Activated CD8-positive, alpha-beta memory T cell treated with anti-CD3 and anti-CD28 coated beads, Interleukin-2, amount 50 U/mL, for 24 hours (primary cell): Measurements from ENCODE around the gene ITGA2.
A peak's percentile ranks its signal among the peaks of the same experiment; 100 is the strongest.
"Not testable (repeated sequence)": the region's sequence is repeated elsewhere in the genome, so short reads cannot be mapped to it uniquely, and the experiment has no call there.

Source experiments
- DNase-seq: peaks from one replicate; pipeline ENCODE4 v3.0.0-alpha.2; 2020; ENCODE audit errors: extremely low read depth

Gene ITGA2

DNA sequence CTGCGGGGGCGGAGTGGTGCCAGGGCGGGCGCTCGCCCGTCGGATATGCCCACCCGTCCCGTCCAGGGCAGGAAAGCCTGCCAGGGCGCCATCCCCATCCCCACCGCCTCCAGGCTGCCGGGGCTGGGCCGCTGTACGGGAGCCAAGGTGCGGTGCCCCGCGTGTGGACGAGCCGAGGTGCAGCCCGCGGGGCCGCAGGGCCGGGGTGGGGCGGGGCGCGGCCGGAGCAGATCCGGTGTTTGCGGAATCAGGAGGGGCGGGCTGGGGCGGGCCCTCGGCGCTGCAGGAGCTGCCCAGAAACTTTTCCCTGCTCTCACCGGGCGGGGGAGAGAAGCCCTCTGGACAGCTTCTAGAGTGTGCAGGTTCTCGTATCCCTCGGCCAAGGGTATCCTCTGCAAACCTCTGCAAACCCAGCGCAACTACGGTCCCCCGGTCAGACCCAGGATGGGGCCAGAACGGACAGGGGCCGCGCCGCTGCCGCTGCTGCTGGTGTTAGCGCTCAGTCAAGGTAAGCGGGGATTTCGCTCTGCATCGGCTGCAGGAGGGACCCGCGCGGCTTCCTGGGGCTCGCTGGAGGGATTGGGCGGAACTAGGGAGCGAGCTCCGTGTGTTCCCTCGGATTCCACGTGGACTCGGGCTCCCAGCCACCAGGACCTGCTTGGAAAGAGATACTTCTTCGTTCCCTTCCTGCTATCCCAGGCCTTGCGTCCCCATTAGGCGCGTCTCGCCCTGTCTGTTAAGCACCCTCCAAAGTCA lies at the start of gene ITGA2:
Gene ITGA2 (plus strand): TSS at position 328 of the 756 bp plus-strand sequence. CDS start 117 bp downstream, at position 445.
- no peak for DNase-seq

DNA sequence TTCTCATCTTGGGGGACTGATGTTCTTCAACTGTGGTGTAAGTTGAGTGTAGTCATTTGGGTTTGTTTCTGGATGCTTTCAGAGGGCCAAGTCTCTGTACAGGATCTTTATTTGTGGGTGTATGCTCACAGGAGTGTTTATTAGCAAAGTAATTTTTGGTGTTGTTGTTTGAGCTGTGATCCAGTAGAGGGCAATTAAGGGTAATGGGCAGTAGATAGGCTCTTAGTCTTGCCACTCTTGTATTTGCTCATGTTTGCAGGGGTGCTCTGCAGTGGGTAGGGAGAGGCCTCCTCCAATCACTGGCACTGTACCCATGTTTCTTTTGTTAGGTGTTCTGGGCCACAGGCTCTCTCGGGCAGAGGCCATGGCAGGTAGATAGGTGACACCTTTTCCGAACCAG lies 45.9 kb upstream of the ITGA2 start:
- no peak for DNase-seq

DNA sequence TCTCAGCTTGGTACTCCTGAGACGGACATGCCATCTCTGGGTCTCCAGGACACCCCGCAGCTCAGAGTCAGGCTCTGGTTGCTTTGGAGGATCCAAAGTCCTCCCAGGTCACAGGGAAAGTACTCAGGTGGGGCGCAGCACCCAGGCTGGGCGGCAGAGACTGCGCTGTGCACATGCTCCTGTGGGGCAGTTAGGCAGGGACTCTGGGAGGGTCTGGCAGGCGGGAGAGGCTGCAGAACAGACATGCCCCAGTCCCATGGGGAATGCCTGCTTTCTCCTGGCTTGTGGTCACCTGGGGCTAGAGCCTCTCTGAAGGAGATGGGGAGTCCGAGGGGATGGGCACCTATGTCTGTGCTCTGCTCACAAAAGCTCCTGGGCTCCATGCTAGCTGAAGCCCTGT lies 45.3 kb upstream of the ITGA2 start:
- no peak for DNase-seq

DNA sequence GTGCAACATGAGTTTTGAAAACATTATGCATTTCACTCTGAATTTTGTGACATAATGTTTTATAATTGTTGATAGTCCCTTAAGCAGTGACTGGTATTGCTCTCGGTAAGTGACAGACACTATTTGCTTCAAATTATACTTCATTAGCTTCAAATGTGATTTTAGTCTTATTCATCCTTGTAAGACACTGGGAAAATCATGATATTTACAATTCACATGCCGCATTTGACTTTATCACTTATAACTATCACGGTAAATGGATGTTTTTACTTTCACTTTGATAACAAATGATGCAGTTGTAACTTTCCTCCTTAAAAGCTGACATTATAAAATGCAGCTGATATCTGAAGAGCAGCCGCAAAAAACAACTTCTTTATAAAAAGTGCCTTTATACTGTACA lies 44.1 kb upstream of the ITGA2 start:
- no peak for DNase-seq

DNA sequence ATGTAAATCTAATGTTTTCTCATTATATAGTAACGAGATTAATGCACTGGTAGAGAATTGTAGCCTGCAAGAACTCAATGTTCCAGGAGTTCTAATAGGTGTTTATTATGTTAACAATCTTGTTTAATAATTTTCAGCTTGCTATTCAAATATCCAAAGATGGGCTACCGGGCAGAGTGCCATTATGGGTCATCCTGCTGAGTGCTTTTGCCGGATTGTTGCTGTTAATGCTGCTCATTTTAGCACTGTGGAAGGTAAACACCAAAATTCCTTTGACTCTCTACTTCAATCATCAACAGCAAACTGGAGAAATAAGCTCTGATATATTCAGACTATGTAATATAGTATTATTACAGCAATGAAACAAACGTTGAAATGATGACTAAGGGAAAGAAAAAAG lies 41.9 kb upstream of the ITGA2 start:
- DNase-seq = no peak

DNA sequence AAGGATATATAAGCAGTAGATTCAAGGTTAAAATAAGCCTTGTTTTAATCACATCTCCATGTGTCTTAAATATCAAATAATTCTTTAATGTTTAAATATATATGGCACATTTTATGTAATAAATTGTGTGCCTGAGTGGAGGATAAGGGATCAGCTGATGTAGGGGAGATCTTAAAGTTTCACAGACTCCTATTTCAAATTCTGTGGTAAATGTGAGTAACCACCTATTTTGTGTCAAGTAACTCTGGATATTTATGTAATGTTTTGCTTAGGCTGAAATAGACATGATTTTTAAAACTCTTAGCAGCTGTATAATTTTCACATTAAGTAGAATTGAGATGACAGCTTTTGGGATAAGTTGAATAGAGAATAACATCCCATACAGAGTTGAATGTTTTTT lies 41.3 kb upstream of the ITGA2 start:
- no peak for DNase-seq

DNA sequence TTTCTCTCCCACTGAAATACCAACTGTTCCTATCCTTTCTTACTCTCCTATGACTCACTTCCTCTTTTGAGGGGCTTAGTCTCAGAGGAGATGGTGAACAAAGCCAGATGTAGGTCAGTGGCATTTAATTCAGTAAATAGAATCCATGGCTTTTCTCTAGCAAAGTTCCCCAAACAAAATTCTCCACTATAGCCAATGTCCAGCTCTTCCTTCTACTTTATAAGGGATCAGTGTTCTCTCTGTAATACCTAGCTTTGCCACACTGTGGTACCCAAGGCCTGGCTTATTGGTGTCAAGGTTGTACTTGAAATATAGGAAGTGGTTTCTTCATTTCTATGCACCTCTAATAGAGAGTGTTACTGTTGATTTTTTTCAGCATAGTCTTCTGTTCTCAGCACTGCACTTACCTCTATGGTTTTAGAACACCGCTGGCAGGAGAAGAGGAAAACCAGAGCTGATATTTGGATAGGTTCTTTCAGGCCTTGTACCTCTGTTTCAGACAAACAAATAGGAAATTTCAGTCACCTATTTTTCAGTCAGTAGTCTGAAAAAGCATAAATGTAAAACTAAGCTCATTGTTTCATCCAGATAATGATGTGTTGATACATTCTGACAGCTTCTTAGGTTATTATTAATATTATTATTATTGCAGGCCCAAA lies 40.6 kb upstream of the ITGA2 start:
- DNase-seq = peak; percentile 17

DNA sequence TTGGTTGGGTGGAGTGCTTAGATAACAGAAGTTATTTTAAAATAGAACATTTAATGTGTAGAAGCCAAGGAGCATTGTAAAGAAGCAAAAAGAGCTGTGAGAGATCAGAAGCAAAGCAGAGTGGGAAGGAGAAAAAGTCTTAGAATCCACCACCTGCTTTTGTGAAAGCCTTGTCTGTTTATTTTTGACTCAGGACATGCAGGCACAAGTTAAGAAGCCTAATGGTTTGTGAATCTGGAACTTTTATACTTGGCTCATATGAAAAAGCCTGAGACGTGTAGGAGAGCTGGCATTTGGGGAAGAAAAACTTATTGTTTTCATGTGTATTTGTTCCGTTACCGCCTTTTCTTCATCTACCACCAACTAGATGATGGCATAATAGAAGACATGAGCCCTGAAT lies 38.5 kb upstream of the ITGA2 start:
- no peak for DNase-seq

DNA sequence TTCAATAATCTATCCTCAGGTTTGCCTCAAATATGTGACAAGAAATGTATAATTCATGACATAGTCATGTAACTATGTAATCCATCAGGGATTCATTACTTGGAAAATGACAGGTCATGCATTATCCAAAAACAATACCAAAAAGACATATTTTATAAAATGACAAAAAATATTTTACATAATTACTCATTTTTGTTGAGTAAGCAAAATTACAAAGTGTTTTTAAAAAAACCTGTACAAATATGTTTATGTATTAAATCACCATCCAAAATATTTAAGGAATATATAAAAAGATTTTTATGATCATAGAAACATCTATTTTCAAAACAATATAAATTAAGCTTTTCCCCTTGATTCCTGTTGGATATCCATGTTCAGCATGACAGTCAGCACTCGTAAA lies 36.7 kb upstream of the ITGA2 start:
- no peak for DNase-seq

DNA sequence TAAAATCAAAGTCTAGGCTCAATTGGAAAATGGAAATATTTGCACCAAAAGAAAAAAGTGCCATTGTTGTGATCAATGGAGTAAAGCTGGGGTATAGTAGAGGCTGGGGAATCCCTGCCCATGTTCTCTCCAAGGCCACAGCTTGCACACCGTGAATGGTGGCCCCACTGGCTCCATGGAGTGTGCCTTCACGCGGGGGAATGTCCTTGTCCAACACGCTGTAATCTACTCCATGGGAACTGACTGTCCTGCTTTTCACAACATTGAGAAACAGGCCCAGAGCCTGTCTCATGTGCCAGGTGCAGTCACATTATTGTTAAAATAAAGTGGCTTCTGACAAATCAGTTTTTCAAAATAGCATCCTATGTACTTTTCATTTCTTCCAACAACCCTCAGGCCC lies 33.1 kb upstream of the ITGA2 start:
- no peak for DNase-seq

DNA sequence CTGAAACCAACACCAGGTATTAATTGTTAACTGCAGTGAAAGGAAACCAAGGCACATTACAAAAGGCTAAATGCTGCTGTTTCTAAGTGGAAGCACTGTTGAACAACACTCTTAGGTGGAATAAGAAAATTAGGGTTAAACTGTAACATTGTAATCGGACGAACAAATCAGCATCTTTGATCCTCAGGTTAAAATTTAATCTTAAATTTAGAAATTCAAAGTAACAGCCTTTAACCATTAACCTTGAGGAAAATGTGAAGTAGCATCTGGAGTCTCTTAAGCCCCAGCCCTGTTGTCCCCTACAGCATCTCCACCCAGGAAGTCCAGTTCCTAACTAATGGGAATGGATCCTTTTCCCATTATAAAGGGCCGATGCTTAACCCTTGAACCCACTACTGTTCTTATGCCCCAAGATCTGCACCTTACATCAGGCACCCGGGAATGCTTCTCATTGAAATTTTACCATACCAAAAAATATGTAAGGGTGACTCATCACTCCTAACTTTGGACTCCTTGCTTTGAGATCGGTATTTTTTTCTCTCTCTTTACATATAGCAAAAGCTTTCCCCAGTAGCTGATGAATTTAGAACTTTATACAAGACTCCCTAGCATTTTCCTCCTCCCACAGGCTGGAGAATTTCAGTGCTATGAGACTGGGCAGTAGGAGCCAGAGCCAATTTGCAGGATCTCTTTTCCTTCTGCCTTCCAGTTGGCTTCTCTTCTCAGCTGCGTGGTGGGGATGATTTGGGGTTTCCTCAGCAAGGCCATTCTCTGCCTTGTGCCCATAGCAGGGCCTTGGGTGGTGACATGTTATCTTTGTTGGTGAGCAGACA lies 32.0 kb upstream of the ITGA2 start:
- DNase-seq = no peak

DNA sequence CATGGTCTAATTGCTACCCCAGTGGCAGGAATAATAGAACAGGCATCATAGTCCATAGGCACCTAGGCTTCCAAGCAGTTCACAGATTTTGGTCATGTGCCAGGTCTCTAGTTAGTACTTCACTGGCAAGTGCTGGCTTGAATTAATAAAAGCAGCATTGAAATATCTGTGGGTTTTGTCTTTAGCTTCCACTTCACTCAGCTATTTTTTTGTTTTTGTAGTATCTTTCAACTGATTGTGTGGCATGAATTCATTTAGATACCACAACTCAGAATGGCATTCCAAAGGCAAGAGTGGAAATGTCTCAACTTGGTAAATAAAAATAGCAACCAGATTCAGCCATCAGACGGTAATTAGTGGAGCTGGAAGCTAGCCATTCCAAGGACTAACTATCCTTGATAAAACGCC lies 27.9 kb upstream of the ITGA2 start:
- no peak for DNase-seq

DNA sequence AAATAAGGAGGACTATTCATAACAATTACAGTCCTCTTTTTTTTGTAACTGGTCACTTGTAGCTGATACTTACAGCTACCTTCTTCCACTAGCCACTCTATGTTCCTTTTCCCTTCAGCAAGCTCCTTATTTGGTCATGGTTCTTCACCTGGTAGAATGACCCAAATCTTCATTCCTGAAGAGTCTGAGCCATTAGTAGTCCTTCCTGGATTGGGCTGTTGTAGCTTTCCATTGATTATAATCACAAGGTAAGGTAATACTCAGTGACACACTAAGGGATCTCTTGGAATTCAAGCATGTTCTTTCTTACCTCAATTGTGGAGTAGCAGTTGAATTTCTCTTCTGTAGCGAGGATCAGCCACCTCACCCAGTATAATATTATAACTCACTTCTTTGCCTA lies 25.5 kb upstream of the ITGA2 start:
- DNase-seq = no peak

DNA sequence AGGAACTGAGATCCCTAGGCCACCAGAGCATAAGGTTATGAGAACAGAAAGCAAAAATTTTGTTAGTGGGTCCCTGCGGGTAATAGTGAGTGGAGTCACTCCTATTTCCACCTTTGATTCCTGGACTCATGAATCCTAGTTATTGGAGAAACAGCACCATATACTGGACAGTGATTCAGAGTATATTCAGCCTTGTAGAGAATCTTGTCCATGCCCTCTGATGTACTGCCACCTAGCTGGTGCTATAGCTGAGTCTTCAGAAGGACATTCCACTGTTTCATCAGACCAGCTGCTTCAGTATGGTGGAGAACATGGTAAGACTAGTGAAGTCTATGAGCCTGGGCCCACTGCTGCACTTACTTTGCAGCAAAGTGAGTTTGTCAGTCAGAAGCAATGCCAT lies 25.0 kb upstream of the ITGA2 start:
- no peak for DNase-seq

DNA sequence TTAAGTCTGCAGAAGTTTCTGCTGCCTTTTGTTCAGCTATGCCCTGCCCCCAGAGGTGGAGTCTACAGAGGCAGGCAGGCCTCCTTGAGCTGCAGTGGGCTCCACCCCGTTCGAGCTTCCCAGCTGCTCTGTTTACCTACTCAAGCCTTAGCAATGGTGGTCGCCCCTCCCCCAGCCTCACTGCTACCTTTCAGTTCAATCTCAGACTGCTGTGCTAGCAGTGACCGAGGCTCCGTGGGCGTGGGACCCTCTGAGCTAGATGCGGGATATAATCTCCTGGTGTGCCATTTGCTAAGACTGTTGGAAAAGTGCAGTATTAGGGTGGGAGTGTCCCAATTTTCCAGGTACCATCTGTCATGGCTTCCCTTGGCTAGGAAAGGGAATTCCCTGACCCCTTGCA lies 13.0 kb upstream of the ITGA2 start:
- DNase-seq = not testable (repeated sequence)

DNA sequence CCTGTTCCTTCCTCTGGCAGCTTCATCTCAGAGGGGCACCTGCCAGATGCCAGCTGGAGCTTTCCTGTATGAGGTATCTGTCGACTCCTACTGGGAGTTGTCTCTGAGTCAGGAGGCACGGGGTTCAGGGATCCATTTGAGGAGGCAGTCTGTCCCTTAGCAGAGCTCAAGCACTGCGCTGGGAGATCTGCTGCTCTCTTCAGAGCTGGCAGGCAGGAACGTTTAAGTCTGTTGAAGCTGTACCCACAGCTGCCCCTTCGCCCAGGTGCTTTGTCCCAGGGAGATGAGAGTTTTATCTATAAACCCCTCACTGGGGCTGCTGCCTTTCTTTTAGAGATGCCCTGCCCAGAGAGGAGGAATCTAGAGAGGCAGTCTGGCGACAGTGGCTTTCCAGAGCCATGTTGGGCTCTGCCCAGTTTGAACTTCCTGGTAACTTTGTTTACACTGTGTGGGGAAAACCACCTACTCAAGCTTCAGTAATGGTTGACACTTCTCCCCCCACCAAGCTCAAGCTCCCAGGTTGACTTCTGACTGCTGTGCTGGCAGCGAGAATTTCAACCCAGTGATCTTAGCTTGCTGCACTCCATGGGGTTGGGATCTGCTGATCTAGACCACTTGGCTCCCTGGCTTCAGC lies 11.8 kb upstream of the ITGA2 start:
- DNase-seq = no peak

DNA sequence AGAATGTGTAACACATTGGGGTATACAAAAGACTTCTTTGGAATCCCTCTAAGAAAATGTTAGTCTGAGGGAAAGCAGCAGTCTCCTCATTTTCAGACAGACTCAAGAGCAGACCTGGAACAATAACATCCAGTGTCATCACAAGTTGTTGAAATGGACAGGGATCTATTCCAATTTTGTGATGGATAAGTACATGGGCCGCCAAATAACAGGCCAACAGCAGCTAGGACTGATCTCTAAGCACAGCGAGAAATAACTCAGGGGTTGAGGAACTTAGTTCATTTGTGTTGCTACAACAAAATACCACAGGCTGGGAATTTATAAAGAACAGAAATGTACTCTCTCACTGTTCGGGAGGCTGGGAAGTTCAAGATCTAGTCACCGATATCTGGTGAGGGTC lies 7.6 kb upstream of the ITGA2 start:
- DNase-seq = no peak

DNA sequence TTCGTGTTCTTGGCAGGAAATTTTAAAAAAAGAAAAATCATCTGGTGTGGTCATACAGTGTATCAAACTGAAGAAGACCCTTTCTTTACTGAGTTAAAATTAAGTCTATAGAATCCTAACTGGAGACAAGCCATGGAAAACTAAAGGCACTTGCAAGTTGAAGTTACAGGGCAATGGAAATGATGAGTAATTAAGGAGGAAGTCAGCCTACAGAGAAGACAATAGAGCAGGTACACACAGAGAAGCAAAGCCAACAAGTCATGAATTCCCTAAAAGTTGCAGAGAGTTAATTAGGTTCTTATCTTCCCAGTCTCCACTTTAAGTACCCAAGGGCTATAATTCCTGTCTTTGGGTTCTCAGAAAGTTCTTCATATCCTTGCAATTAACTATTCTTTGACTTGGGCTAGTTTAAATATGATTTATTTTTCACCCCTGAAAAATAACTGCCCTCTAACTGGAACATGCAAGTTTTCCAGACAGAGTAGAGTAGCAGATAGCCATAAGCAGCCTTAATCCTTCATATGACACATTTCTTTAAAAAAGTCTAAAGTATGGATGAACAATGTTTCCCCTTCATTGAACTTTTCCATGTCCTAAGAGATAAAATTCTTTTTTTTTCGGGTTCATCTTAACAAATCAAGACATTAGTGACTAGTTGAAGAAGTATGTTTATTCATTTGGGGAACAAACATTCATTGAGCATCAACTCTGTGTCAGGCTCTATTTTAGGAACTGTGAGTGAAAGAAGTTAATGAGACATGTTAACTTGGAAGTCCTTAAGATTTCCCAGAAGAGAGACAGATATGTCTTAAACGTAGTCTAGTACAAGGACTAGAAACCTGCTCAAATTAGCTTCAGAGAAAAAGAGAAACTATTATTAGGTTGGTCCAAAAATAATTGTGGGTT lies 5.2 kb upstream of the ITGA2 start:
- no peak for DNase-seq

DNA sequence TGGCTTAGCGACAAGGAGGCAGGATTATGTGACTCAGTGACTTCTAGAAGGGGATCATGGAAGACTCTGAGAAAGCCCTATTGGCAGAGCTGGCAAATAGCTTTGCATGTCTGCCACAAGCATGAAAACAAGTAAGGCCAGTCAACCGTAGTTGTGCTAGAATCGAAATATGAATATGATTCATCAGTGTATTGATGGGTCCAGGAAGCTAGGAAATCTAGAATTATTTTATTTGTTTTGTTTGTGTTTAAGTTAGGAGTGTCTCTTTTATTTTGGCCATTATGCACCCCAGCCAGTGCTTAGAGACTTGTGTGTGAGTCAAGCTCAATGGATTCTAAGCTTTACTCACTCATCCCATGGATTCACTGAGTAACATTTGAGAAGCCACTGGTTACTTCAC lies 3.8 kb upstream of the ITGA2 start:
- DNase-seq = no peak

DNA sequence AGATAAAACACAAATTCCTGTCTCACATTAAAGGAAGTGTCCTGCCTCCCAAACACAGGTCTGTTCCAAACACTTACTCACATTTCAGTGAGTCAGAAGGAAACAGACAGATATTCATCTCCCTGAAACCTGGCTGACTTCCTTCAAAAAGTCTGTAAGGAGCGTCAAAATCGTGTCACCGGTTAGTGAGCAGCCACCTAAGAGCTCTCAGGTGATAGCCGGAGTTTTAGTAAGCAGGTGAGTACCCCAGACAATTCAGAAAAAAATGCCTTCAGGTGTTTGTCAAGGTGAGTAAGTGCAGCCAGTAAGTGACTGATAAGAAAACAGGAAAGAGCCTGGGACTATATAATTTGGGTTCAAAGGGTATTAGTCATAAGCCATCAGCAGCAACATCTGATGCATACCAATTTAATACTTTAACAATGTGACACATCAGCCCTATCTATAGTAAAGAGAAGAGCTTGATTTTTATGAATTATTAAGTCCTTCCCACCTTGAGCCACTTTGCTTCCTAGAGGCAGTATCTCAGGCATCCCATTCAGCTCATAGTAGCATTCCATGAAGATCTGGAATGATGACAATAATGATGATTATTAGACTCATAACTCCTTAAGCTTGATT lies 1.3 kb upstream of the ITGA2 start:
- no peak for DNase-seq
